ENCODE data around the gene NTRK3.

Gene NTRK3

GRCh38 chr15:87944691-87945090 lies 311.8 kb downstream of the NTRK3 start:
- no peak for DNase-seq (ENCODE audit: low read depth, low spot score)

- DNase-seq (ENCODE audit: low read depth, low spot score), result no peak
Observed at GRCh38 chr15:87944050-87944449, 312.5 kb downstream of the NTRK3 start.

- DNase-seq (ENCODE audit: low read depth, low spot score), result no peak
Observed at GRCh38 chr15:87943626-87944025, 312.9 kb downstream of the NTRK3 start.

- no peak for DNase-seq (ENCODE audit: low read depth, low spot score)
Observed at GRCh38 chr15:87942316-87942715, 314.2 kb downstream of the NTRK3 start.

GRCh38 chr15:87941606-87942005 lies 314.9 kb downstream of the NTRK3 start:
- DNase-seq (ENCODE audit: low read depth, low spot score), result no peak

- no peak for DNase-seq (ENCODE audit: low read depth, low spot score)
Observed at GRCh38 chr15:87940768-87941167, 315.8 kb downstream of the NTRK3 start.

GRCh38 chr15:87939848-87940457 lies 316.6 kb downstream of the NTRK3 start:
- DNase-seq (ENCODE audit: low read depth, low spot score), result no peak

DNA sequence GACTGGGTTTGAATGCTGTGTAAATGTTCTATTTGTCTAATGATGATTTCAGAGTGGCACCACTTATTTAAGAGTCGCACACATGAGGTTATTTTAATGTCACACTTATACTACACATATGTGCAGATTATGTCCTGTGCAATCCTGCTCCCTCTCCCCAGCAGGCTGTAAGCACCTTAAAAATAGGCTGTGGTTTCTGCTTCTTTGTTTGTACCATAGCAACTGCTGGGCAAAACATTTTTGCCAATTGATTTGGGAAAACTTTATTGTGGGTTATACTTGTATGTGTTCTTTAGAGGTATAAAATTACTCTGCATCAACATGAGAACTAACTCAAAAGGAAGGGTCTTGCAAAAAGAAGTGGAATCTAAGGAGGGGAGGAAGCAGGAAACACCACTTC lies 318.5 kb downstream of the NTRK3 start:
- no peak for DNase-seq (ENCODE audit: low read depth, low spot score)

DNA sequence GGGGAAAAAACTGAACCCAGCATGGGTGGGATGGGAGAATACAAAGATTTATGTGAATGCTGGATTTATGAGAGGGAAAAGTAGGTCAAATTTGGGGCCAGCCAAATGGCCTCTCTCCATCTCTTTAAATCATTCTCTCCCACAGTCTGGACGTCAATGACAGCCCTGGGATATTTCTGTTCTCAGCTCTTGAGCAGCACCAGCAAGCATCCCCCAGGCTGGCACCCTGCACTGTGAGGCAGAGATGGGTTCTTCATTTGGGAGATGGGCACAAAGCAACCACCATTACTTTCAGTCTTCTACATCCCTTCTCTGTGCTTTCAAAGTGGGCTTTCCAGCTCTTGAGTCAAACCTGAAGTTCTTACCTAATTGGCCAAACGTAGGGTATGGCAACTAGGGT lies 321.0 kb downstream of the NTRK3 start:
- no peak for DNase-seq (ENCODE audit: low read depth, low spot score)

DNA sequence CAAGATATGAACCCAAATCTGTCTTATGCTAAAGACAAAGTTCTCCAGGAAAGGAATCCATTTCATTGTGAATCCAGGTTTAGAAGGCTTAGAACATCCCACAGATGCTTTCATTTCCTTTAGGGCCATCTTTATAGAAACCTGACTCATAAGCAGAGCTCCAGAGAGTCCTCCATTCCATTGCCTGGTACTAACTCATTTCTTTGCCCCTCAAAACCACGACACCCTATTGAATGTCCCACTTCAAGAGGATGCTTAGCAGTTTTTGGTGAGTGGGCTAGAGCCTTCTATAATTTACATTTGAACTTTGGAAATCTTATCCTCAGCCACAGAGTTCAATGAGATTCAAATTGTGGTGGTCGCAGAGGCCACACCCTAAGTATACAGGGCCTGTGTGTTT lies 325.0 kb downstream of the NTRK3 start:
- DNase-seq (ENCODE audit: low read depth, low spot score), result no peak

DNA sequence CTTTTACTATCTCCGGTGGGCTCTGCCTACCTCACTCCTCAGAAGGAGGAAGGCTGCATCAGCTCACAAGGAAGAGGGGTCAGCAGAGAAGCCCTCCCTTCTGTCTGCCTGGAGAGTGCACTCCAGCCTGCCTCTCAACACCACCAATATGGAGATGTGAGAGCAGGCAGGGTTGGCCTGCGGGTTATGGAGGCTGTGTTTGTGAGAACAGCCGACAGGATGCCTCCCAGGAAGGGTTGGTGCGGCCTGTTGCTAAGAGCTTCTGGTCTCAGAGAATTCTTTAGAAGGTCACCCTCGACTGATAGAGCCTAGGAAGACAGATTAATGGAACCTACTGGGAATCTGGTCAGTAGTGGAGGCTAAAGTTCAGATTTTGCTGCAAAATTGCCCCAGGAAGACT lies 326.1 kb downstream of the NTRK3 start:
- DNase-seq (ENCODE audit: low read depth, low spot score), result no peak

GRCh38 chr15:87929841-87930240 lies 326.7 kb downstream of the NTRK3 start:
- DNase-seq (ENCODE audit: low read depth, low spot score), result no peak

- DNase-seq (ENCODE audit: low read depth, low spot score), result no peak
Observed at GRCh38 chr15:87924433-87924832, 332.1 kb downstream of the NTRK3 start.

DNA sequence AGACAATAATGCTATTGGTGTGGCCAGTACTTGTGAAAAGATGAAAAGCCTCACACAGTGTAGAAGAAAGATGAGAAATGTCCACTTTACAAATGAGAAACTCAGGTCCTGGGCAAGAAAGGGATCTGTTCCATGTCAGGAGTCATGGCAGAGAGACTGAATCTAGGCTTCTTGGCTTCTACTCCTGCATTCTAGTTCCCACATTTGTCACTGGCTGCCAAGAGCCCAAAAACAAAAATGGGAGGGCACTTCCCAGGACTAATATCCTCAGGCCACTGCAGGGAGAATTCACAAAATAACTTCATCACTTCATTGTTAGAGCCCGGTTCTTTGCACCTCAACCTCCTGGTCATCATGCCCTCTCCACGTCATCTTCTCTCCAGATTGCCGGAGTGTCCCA lies 337.5 kb downstream of the NTRK3 start:
- no peak for DNase-seq (ENCODE audit: low read depth, low spot score)

GRCh38 chr15:87917480-87917879 lies 339.1 kb downstream of the NTRK3 start:
- DNase-seq (ENCODE audit: low read depth, low spot score), result no peak

DNA sequence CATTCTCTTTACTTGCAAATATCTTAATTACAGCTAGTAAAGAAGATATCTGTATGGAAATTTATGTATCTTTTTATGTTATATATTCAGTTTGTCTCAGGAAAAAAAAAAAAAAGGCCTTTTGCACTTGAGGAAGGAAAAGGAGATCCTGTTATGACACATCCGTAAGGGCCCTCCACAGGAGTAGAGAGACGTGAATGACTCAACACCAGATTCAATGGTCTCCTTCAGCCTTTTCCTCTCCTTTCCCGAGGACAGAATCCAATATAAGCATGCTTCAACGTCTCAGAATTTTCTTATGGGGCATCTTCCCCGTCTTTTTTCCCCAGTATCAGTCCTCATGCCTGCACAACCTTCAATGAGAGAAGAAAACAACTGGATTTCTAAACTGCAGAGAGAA lies 340.3 kb downstream of the NTRK3 start:
- DNase-seq (ENCODE audit: low read depth, low spot score), result no peak

DNA sequence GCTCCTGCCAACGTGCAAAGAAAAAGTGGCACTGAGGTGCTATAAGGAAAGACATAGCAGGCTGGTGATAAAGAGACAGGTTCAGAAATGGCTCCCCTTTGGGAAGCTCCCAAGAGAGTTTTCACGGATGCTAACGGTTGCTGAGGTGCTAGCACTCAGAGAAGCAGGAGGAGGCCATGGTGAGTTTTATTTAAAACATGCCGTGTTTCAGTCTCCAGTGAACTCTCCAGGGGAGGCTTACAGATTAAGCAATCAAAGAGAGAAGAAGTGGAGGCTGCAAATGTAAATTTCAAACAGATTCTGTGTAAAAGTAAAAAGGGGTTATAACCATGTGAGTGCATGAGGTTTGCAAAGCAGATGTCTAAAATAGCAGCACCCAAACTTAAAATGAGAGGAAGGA lies 346.2 kb downstream of the NTRK3 start:
- no peak for DNase-seq (ENCODE audit: low read depth, low spot score)

DNA sequence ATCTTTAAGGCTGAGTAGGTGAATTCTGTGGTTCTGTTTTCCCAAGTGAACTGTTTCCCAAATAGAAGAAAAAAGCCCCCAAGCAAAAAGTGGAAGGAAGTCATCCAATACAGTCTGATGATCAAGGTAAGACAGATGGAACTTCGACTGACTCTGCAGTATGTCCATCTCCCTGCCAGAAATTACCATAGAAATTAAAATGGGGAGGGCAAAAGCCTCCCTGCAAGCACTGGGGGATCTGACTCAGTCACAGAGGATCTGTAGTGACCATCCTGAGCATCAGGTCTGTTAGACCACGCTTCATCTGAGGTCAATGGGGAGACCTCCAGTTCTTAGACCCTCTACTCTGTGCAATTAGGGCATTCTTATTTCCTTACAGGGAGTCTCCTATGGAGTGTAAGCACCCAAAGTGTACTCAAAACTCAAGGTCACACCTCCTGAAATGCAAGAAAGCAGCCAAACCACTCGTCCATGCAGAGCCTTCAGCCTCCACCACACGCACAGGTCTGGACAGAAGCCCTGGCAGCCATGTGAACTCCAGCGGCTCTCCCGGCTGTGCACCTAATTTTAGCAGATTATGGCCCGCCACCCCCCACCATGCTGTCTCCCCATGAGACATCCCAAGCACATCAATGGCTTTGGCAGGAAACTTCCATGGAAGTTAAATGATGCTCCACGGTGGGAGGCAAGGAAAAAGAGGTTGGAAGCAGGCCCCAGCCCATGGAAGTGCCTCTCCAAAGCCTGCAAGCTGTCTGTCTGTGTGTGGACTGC lies 348.7 kb downstream of the NTRK3 start:
- DNase-seq (ENCODE audit: low read depth, low spot score), result no peak

DNA sequence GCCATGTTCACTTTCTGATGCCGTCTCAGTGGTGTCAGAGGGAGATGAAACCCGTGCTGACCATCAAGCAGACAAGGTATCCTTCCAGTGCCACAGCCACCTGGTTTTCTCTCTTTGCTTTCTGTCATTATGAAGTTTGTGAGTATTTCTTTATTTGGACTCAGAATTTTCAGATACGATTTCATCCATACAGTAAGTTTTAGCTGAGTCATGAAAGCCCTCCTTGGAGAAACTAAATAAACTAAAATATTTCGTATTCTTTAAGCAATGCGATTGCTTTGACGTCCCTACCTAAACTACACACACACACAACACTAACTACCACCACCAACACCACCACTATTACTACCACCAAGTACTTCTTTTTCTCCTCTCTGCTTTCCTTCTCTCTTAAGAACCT lies 350.1 kb downstream of the NTRK3 start:
- no peak for DNase-seq (ENCODE audit: low read depth, low spot score)

DNA sequence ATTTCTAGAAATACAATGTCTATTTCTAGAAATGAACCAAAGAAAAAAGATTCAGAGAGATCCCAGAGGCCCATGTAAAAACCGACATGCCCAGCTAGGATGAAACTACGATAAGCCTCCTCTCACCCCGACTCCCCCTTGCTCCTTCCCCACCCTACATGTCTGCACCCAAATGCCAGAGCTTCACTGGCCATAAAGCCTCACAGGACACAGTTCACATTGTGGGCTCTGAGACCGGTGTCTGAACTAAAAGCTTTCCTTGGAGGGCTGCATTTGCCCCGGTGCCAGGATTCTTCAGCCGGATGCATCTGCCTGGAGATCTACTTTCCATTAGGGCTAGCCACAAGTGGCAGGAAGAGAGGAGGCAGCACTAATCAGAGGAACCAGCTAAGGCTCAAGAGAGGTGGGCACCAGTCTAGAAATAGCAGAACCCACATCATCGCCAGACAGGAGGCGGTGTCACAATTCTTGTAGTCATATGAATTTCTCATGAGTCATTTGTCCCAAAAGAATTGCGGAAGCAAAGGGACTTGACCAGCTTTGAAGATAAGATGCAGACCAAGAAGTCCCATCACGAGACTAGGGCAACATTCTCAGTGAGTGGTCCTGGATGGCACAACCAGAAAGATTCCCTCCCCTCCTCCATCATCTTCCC lies 353.6 kb downstream of the NTRK3 start:
- no peak for DNase-seq (ENCODE audit: low read depth, low spot score)

GRCh38 chr15:87901926-87902690 lies 354.4 kb downstream of the NTRK3 start:
- DNase-seq (ENCODE audit: low read depth, low spot score), result no peak

- DNase-seq (ENCODE audit: low read depth, low spot score), result no peak
Observed at GRCh38 chr15:87901008-87901407, 355.5 kb downstream of the NTRK3 start.

Data from activated naive CD8-positive, alpha-beta T cell treated with anti-CD3 and anti-CD28 coated beads, Interleukin-2, amount 50 U/mL, for 16 hours (primary cell).